Heart left ventricle (tissue), 13 donors: ENCODE measurements around the gene ETV6.

Experiments used
- POLR2A ChIP-seq, 2 donors: fragments of 450-650 bp; IDR thresholded peaks; one replicate each; pipeline ENCODE4 v1.6.1; 2017; ENCODE audit warnings: antibody characterized with exemption in 2 of 2, mild to moderate bottlenecking in 2 of 2, moderate library complexity in 2 of 2
- TF ChIP-seq, protein P1 (sequence below), 12 donors: fragments of 200-600 bp; sonication (generic) in 4 of 12; IDR thresholded peaks; one replicate each; pipeline versions ENCODE4 v1.5.0 to v1.8.0; 2018 to 2022; ENCODE audit warnings: antibody characterized with exemption in 12 of 12, mild to moderate bottlenecking in 5 of 12
- donor health status: ischemic (EF 13 %, LVEDD 7.1; RV severe dilation, severe dysfunction).
- donor health status: DM: no; HTN: yes; CAD: no.
- donor health status: DM: no; HTN: no; CAD: no.
- donor health status: ischemic (EF 25% LVEDD 6.9; RV normal size, moderate dysfunction).
- donor health status: ischemic (EF 25% LVEDD 5.7; RV mildly dilated, moderate dysfunction).
- donor health status: ischemic (EF 35%, LVEDD 5.7; RV mildly dilated, moderate dysfunction).
- donor health status: nonischemic (EF 11% LVEDD 7.7; RV severe dilation, severe dysfunction).
- donor health status: DM: yes; HTN: yes; CAD: no.
- donor health status: PGD.
- donor health status: ischemic (EF 29% LVEDD 5.4; RV normal size, mild dysfunction).
- donor health status: nonischemic (EF 23%, LVEDD 6.1; RV moderate dilation, normal function).

DNA sequence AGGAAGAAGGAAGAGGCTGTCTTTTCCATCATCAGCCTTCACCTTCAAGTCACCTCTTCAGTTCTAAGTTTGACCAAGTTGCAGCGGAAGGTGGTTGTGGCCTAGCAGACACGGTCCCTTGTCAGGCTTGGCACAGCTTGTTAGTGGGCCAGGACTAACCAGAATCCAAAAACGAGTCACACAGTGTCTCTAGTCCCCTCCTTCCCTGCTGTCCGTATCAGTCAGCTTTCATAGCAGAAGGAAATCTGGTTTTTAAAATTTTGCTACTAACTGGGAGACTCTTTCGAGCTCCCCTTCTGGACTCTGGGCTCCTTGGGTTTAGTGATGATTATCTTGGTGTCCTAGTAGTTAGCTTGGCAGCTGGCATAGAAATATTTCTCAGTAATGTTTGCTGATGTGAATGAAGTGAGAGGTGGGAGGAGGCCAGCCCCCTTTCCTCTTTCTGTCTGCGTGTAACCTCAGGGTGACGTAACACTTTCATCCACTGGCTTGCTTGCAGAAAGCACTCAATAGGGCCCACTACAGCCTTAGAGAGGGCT is 3.8 kb downstream of the ETV6 start:
- no peak for TF ChIP-seq POLR2A (IDR thresholded peaks at IDR 0.05)
- TF ChIP-seq, protein P1, sequence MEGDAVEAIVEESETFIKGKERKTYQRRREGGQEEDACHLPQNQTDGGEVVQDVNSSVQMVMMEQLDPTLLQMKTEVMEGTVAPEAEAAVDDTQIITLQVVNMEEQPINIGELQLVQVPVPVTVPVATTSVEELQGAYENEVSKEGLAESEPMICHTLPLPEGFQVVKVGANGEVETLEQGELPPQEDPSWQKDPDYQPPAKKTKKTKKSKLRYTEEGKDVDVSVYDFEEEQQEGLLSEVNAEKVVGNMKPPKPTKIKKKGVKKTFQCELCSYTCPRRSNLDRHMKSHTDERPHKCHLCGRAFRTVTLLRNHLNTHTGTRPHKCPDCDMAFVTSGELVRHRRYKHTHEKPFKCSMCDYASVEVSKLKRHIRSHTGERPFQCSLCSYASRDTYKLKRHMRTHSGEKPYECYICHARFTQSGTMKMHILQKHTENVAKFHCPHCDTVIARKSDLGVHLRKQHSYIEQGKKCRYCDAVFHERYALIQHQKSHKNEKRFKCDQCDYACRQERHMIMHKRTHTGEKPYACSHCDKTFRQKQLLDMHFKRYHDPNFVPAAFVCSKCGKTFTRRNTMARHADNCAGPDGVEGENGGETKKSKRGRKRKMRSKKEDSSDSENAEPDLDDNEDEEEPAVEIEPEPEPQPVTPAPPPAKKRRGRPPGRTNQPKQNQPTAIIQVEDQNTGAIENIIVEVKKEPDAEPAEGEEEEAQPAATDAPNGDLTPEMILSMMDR (IDR thresholded peaks at IDR 0.05), result no peak
